Measurements from ENCODE around the gene ACTL6B.

Gene ACTL6B

DNA sequence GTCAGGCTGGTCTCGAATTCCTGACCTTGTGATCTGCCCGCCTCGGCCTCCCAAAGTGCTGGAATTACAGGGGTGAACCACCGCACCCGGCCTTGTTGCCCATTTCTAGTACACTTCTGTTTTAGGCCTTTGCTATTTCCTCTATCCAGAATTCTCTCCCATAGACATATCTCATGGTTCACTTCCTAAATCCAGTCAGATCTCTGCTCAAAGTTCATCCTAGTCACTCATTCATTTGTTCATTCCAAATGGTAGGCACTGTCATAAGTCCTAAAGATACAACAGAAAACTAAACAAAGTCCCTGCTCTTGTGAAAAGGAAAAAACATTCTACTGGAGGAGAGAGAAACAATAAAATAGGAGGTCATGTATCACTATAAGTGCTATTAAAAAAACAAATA is 46.3 kb downstream of the ACTL6B start:
- H3K27ac ChIP-seq (ENCODE audit: low read depth, low read length): no peak overlapping the region

DNA sequence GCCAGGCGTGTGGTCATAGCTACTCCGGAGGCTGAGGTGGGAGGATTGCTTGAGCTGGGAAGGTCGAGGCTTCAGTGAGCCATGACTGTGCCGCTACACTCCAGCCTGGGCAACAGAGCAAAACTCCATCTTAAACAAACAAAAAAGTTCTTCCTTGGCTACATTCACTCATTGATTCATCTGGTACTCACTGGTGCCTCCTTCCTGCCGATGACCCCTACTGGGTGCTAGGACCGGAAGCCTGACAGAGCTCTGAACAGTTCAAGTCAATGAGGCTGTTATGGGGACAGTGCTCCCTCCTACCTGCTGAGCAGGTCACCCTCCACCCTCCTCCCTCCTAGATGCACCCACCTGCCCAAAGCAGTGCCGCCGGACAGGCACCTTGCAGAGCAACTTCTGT is 49.1 kb downstream of the ACTL6B start:
- Histone ChIP-seq H3K27me3 (ENCODE audit: control insufficient read depth in 5 of 5, insufficient read depth in 4 of 5, low read length in 5 of 5) (peaks cover 0 to 3% (median 0%) of the 10 kb centered on the region in 5 donors), H3K27ac (ENCODE audit: low read depth, low read length) (no peak overlapping the region), H3K4me3 (ENCODE audit: low read depth in 1 of 5, low read length in 5 of 5) (no peak overlapping the region), H3K9me3 (ENCODE audit: control insufficient read depth in 5 of 5, low read length in 5 of 5) (no peaks in the 10 kb centered on the region), H3K9ac (ENCODE audit: low read length in 5 of 5) (no peak overlapping the region), H3K36me3 (ENCODE audit: control insufficient read depth in 5 of 5, insufficient read depth in 5 of 5, low read length in 5 of 5) (peaks cover 0 to 8% (median 0%) of the 10 kb centered on the region in 5 donors), H3K4me1 (ENCODE audit: control insufficient read depth in 5 of 5, insufficient read depth in 5 of 5, low read length in 5 of 5) (peaks cover 1 to 34% (median 28%) of the 10 kb centered on the region in 5 donors)

More for the DNA sequence above, 46.3 kb downstream of the ACTL6B start:
- H3K9ac ChIP-seq (ENCODE audit: low read length in 5 of 5): no peak overlapping the region
- no peaks in the 10 kb centered on the region for H3K9me3 ChIP-seq (ENCODE audit: control insufficient read depth in 5 of 5, low read length in 5 of 5)
- H3K27me3 ChIP-seq (ENCODE audit: control insufficient read depth in 5 of 5, insufficient read depth in 4 of 5, low read length in 5 of 5): no peaks in the 10 kb centered on the region
- no peak overlapping the region for H3K4me3 ChIP-seq (ENCODE audit: low read depth in 1 of 5, low read length in 5 of 5)
- H3K4me1 ChIP-seq (ENCODE audit: control insufficient read depth in 5 of 5, insufficient read depth in 5 of 5, low read length in 5 of 5): peaks cover 3 to 29% (median 22%) of the 10 kb centered on the region in 5 donors
- peaks cover 0 to 8% (median 3%) of the 10 kb centered on the region in 5 donors for H3K36me3 ChIP-seq (ENCODE audit: control insufficient read depth in 5 of 5, insufficient read depth in 5 of 5, low read length in 5 of 5)

DNA sequence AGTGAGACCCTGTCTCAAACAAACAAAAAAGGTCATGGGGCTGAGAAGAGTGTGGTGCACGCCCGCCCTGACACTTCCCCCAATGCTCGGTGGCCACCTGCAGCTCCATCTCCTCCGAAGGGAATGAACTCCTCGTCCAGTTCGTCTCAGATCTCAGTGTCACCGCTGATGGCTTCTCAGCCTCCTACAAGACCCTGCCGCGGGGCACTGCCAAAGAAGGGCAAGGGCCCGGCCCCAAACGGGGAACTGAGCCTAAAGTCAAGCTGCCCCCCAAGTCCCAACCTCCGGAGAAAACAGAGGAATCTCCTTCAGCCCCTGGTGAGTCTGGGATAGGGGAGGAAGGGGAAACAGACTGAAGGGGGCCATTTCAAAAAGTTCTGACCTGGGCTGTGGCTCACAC is 49.9 kb downstream of the ACTL6B start:
- Histone ChIP-seq H3K36me3 (ENCODE audit: control insufficient read depth in 5 of 5, insufficient read depth in 5 of 5, low read length in 5 of 5) (peaks cover 0 to 8% (median 0%) of the 10 kb centered on the region in 5 donors), H3K27ac (ENCODE audit: low read depth, low read length) (no peak overlapping the region), H3K4me3 (ENCODE audit: low read depth in 1 of 5, low read length in 5 of 5) (no peak overlapping the region), H3K4me1 (ENCODE audit: control insufficient read depth in 5 of 5, insufficient read depth in 5 of 5, low read length in 5 of 5) (peaks cover 1 to 34% (median 29%) of the 10 kb centered on the region in 5 donors), H3K9ac (ENCODE audit: low read length in 5 of 5) (no peak overlapping the region), H3K27me3 (ENCODE audit: control insufficient read depth in 5 of 5, insufficient read depth in 4 of 5, low read length in 5 of 5) (peaks cover 0 to 5% (median 0%) of the 10 kb centered on the region in 5 donors), H3K9me3 (ENCODE audit: control insufficient read depth in 5 of 5, low read length in 5 of 5) (no peaks in the 10 kb centered on the region)

GRCh38 chr7:100604976-100605911 is 51.0 kb downstream of the ACTL6B start:
- Histone ChIP-seq H3K4me1 (ENCODE audit: control insufficient read depth in 5 of 5, insufficient read depth in 5 of 5, low read length in 5 of 5) (peaks cover 0 to 38% (median 31%) of the 10 kb centered on the region in 5 donors), H3K27me3 (ENCODE audit: control insufficient read depth in 5 of 5, insufficient read depth in 4 of 5, low read length in 5 of 5) (peaks cover 0 to 5% (median 0%) of the 10 kb centered on the region in 5 donors), H3K9ac (ENCODE audit: low read length in 5 of 5) (peak overlapping the region in 2 of 5 donors; percentile 58 to 59), H3K27ac (ENCODE audit: low read depth, low read length) (no peak overlapping the region), H3K4me3 (ENCODE audit: low read depth in 1 of 5, low read length in 5 of 5) (peak overlapping the region in 4 of 5 donors; percentile 65 to 72 (median 67)), H3K36me3 (ENCODE audit: control insufficient read depth in 5 of 5, insufficient read depth in 5 of 5, low read length in 5 of 5) (peaks cover 0 to 8% (median 0%) of the 10 kb centered on the region in 5 donors), H3K9me3 (ENCODE audit: control insufficient read depth in 5 of 5, low read length in 5 of 5) (no peaks in the 10 kb centered on the region)

GRCh38 chr7:100604028-100604975 is 51.9 kb downstream of the ACTL6B start:
- H3K4me3 ChIP-seq (ENCODE audit: low read depth in 1 of 5, low read length in 5 of 5): peak overlapping the region in 4 of 5 donors; percentile 65 to 72 (median 67)
- peaks cover 0 to 42% (median 36%) of the 10 kb centered on the region in 5 donors for H3K4me1 ChIP-seq (ENCODE audit: control insufficient read depth in 5 of 5, insufficient read depth in 5 of 5, low read length in 5 of 5)
- peaks cover 0 to 5% (median 0%) of the 10 kb centered on the region in 5 donors for H3K27me3 ChIP-seq (ENCODE audit: control insufficient read depth in 5 of 5, insufficient read depth in 4 of 5, low read length in 5 of 5)
- H3K9ac ChIP-seq (ENCODE audit: low read length in 5 of 5): peak overlapping the region in 4 of 5 donors; percentile 41 to 59 (median 53)
- peaks cover 0 to 8% (median 0%) of the 10 kb centered on the region in 5 donors for H3K36me3 ChIP-seq (ENCODE audit: control insufficient read depth in 5 of 5, insufficient read depth in 5 of 5, low read length in 5 of 5)
- H3K27ac ChIP-seq (ENCODE audit: low read depth, low read length): peak overlapping the region; percentile 54
- no peaks in the 10 kb centered on the region for H3K9me3 ChIP-seq (ENCODE audit: control insufficient read depth in 5 of 5, low read length in 5 of 5)

DNA sequence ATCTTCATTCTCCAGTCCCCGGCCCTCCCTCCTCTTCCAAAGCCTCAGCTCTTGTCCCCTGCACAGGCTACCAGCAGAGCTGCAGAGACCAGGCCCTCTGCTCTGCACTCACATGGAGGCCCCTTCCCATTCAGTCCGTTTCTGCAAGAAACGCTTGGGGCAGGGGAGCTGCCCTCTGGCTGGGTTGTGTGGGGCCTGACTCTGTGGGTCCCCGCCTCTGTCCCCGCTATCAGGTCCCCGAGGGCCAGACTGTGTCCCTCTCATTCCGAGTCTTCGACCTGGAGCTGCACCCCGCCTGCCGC is 52.6 kb downstream of the ACTL6B start:
- Histone ChIP-seq H3K4me3 (ENCODE audit: low read depth in 1 of 5, low read length in 5 of 5) (peak overlapping the region; percentile 45 to 67 (median 63)), H3K4me1 (ENCODE audit: control insufficient read depth in 5 of 5, insufficient read depth in 5 of 5, low read length in 5 of 5) (peaks cover 0 to 42% (median 36%) of the 10 kb centered on the region in 5 donors), H3K9ac (ENCODE audit: low read length in 5 of 5) (peak overlapping the region in 1 of 5 donors; percentile 37), H3K27me3 (ENCODE audit: control insufficient read depth in 5 of 5, insufficient read depth in 4 of 5, low read length in 5 of 5) (peaks cover 0 to 5% (median 0%) of the 10 kb centered on the region in 5 donors), H3K36me3 (ENCODE audit: control insufficient read depth in 5 of 5, insufficient read depth in 5 of 5, low read length in 5 of 5) (peaks cover 0 to 8% (median 0%) of the 10 kb centered on the region in 5 donors), H3K27ac (ENCODE audit: low read depth, low read length) (peak overlapping the region; percentile 54), H3K9me3 (ENCODE audit: control insufficient read depth in 5 of 5, low read length in 5 of 5) (no peaks in the 10 kb centered on the region)

- Histone ChIP-seq H3K4me3 (ENCODE audit: low read depth in 1 of 5, low read length in 5 of 5) (peak overlapping the region; percentile 45 to 67 (median 63)), H3K4me1 (ENCODE audit: control insufficient read depth in 5 of 5, insufficient read depth in 5 of 5, low read length in 5 of 5) (peaks cover 0 to 42% (median 36%) of the 10 kb centered on the region in 5 donors), H3K27ac (ENCODE audit: low read depth, low read length) (peak overlapping the region; percentile 54), H3K9ac (ENCODE audit: low read length in 5 of 5) (peak overlapping the region in 1 of 5 donors; percentile 47), H3K9me3 (ENCODE audit: control insufficient read depth in 5 of 5, low read length in 5 of 5) (no peaks in the 10 kb centered on the region), H3K27me3 (ENCODE audit: control insufficient read depth in 5 of 5, insufficient read depth in 4 of 5, low read length in 5 of 5) (peaks cover 0 to 5% (median 0%) of the 10 kb centered on the region in 5 donors), H3K36me3 (ENCODE audit: control insufficient read depth in 5 of 5, insufficient read depth in 5 of 5, low read length in 5 of 5) (peaks cover 0 to 8% (median 0%) of the 10 kb centered on the region in 5 donors)
Observed at GRCh38 chr7:100602889-100603725, 53.1 kb downstream of the ACTL6B start.

DNA sequence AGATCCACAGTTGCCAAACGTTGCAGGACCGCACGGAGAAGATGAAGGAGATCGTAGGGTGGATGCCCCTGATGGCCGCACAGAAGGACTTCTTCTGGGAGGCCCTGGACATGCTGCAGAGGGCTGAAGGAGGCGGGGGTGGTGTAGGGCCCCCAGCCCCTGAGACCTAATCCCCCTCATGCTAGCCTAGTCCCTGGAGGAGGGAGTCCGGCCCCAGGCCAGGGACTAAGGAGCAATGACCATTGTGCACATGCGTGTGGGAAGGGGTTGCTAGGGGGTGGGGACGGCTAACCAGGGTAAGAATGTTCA is 55.6 kb downstream of the ACTL6B start:
- H3K9me3 ChIP-seq (ENCODE audit: control insufficient read depth in 5 of 5, low read length in 5 of 5): no peaks in the 10 kb centered on the region
- no peak overlapping the region for H3K27ac ChIP-seq (ENCODE audit: low read depth, low read length)
- peaks cover 0 to 5% (median 0%) of the 10 kb centered on the region in 5 donors for H3K27me3 ChIP-seq (ENCODE audit: control insufficient read depth in 5 of 5, insufficient read depth in 4 of 5, low read length in 5 of 5)
- no peak overlapping the region for H3K4me3 ChIP-seq (ENCODE audit: low read depth in 1 of 5, low read length in 5 of 5)
- peaks cover 0 to 41% (median 35%) of the 10 kb centered on the region in 5 donors for H3K4me1 ChIP-seq (ENCODE audit: control insufficient read depth in 5 of 5, insufficient read depth in 5 of 5, low read length in 5 of 5)
- H3K9ac ChIP-seq (ENCODE audit: low read length in 5 of 5): no peak overlapping the region
- H3K36me3 ChIP-seq (ENCODE audit: control insufficient read depth in 5 of 5, insufficient read depth in 5 of 5, low read length in 5 of 5): no peaks in the 10 kb centered on the region

Measured in subcutaneous abdominal adipose tissue (tissue), 5 donors.